Stimulated activated CD4-positive, alpha-beta T cell treated with anti-CD3 and anti-CD28 coated beads, Interleukin-2, amount 100 ng/mL, for 24 hours (primary cell): ENCODE data around the gene VPS41.

ENCODE experiments used
- DNase-seq, 2 donors: peaks; one replicate each; pipeline ENCODE4 v3.0.0-alpha.2; 2020

Gene VPS41

DNA sequence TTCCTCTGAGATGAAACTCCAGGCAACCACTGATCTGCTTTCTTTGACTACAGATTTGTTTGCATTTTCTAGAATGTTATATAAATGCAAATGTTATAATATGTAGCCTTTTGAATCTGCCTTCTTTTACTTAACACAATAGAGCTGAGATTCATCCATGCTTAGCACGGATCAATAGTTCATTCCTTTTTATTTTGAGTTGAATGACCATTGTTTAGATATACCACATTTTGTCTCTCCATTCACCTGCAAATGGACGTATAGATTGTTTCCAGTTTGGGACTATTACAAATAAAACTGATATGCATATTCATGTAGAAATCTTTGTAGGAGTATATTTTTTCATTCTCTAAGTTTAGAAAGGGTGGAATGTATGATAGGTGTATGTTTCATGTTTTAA, 57.7 kb downstream of the VPS41 start:
- no peak for DNase-seq

DNA sequence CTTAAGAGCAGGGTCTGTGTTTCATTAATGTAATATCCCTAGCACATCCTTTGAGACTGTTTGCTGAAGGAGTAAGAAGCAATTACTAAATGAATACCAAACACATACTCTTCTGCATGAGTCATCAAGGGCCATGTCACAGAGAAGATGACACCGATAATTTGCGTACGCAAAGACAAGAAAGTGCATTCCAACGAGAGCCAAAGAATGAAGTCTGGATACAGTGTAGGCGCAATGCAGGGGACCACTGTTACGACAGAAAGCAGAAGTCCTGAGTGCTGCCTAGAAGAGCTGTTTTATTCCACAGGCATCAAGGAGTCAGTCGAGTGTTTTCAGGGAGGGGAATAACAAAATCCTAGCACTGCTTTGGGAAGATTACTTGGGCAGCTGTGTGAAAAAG, 62.7 kb downstream of the VPS41 start:
- no peak for DNase-seq

DNA sequence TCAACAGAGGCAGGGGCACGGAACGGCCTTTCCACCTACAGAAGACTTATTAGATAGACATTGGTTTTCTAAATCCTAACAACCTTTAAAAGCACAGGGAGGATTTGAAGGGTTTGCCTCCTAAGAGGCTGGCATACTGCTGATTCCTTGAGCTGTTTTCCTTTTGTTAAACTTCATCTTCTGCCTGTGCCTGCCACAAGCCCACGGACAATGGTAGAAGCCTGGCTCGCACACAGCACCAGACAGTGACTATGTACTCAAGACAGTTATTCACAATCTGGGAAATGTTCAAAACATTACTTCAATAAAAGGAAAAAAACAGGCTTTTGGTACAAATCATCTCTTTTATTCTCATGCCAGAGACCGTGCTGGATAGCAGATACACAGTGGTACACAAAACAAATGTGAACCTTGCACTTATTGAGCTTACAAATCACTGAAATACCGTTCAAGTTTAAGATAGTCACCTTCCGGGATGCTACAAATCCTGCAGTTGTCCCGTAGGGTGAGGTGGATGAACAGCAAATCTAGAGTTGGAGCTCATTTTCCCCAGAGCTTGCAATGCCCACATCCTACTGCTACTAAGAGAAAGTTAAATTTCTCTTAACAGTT, 63.9 kb downstream of the VPS41 start:
- no peak for DNase-seq

DNA sequence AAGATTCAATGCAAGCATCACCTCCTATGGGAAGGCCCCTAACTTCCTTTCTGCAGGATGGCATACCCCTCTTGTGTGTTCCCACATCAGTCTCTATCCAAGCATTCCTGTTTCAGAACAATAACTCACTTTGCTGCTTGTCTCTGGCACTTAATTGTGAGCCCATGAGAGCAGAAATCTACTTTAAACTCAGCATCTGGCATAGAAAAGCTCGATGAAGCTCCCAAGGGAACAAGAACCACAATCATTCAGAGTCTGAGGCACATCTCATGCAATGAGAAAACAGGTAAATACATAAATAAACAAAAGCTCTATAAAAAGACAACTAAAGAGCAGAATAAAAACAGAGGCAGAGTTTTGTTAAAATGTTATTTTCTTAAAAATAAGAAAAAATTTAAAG, 66.2 kb downstream of the VPS41 start:
- DNase-seq = no peak

DNA sequence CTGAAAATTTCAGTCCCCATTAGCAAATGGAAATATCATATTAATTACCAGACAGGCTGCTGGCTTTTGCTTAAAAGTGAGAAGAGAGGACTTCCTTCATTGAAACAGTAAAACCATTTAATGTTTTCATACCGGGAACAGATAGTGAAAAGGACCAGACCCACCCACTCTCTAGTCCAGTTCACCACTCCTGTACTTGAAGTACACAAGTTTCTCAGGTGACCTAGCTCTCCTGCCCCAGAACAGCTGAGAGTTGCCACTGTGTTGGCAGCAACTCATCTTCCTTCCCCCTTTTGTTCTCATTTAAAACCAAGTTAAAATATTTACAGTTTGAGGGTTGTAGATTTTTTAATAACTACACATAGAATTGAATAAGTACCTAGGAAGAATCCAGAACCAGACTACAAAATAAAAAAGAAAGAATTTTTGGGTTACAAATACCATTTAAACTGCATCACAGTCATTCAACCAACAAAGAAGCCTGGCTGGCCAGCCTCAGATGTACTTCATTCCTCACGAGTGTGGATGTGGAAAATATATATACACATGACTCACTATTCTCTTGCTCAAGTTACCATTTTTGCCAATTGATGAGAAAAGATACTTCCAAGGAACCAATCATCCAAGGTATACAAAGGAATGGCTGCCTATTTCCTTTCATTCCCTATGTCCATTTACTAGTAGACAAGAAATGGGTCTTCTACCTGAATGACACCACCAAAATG, 68.1 kb downstream of the VPS41 start:
- no peak for DNase-seq

DNA sequence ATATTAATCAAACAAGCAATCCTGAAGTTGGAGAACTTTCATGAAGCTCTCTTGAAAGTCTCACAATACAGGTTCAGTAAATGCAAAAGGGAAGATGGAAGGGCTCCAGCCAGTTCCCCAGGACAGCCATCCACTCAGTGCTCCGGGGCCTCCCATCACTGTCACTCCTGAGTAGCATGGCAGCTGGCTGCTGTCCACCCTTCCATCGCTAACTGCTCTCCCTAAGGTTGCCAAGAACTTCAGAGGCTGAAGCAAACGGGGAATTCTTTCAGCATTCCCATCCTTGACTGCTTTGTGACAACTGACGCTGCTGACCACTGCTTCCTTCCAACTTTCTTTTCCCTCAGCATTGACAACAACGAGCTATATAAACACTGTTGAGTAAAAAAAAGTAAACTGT, 69.1 kb downstream of the VPS41 start:
- no peak for DNase-seq

DNA sequence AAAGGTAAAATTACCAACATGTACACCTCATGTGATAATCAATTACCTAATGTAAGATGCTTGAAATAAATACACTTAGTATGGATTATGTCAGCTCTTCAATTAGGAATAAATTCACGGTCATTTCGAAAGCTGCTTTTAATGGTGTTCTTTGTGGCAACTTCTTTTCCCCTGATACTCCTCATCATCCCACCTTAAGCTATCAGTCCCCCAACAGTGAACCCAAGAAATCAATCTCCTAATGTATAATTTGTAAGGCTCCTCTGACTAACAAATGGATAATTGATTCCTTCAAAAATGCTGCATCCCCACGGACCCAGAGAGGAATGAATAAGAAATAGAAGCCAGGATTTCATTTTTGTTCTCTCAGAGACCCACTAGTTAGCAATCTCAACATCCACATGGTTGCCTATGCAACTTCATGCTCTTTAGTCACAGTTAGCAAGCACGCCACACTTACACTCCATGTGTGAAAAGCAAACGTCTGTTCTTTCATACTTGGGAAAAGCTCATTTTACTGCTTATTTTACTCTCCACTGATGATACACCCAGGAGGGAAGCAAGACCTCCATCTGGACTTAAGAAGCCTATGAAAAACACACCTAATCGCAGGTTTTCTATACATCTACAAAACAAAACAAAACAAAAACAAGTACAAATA, 70.1 kb downstream of the VPS41 start:
- no peak for DNase-seq

DNA sequence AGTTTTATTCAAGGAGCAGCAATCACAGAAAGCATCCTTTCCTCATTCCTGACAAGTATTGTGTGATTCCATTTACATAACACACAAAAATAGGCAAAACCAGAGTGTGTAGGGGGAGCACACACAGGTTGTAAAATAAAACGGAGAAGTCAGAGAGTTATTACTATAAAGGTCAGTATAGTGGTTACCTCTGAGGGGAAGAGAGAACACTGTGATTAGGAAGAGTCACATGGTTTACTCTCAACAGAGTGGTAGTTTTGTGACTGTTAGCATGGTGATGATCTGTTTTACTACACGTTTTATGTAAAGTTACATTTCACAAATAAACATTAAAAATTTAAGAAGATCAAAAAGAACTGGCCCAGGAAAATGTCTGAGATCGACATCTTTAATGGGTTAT, 74.6 kb downstream of the VPS41 start:
- no peak for DNase-seq

DNA sequence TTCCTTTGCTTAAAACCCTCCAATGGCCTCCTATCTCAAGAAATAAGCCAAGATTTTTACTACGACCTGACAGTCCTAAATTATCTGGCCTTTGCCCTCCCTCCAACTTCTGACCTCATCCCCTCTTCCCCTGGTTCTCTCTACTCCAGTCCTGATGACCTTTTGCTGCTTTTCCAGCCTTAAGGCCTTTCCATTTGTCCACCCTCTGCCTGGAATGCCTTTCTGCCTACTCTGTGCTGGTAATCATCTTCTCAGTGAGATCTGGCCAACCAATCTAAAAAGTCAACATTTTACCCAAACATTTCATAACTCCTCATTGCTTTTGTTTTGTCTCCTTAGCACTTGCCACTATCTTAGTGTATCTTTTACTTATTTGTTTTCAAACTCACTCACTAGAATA, 75.7 kb downstream of the VPS41 start:
- no peak for DNase-seq

DNA sequence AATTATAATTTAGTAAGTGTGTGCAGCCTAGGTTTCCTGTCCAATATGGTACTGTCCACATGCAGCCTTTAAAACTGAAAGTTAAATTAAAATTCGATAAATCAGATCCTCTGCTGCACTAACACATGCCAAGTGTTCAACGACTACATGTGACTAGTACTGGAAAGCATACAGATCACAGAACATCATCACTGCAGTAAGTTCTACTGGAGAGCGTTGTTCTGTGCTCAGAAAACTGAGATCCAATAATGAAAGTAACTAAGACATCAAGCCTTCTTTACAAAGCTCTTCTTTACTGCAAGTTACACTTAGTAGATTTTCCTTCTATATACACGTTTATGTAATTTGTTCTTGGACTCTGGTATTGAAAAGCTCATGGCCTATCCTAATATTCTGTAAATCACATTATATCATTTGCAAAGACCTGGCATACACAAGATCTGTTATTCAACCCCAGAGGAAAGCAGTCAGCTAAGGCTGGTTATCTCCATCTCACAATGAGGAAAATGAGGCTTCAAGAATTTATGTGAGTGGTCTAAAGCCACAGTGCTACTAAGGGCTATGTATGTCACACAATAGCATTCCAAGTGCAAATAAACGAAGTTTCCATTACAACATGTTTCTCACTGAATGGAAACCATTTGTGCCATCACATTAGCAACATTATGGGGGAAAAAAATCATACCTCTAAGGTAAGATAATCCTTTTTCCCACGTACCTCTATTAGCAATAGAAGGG, 77.6 kb downstream of the VPS41 start:
- no peak for DNase-seq

DNA sequence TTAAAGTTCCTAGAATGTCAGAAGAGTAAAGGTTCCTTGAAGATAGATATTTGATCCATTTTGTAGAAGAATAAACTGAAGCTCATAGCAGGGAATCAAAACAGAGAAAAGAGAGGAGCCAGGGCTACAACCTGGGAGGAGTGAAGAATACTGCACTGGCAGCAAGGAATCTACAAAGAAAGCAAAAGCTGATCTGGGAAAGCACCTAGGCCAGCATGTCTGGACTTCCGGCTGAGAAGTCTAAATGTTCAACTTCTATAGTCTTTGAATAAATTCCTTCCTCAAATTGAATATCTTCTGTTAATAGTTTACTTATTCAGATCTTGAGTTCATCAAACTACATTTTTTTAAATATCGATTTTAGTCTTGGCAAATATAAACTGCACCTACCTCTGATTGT, 78.2 kb downstream of the VPS41 start:
- no peak for DNase-seq

DNA sequence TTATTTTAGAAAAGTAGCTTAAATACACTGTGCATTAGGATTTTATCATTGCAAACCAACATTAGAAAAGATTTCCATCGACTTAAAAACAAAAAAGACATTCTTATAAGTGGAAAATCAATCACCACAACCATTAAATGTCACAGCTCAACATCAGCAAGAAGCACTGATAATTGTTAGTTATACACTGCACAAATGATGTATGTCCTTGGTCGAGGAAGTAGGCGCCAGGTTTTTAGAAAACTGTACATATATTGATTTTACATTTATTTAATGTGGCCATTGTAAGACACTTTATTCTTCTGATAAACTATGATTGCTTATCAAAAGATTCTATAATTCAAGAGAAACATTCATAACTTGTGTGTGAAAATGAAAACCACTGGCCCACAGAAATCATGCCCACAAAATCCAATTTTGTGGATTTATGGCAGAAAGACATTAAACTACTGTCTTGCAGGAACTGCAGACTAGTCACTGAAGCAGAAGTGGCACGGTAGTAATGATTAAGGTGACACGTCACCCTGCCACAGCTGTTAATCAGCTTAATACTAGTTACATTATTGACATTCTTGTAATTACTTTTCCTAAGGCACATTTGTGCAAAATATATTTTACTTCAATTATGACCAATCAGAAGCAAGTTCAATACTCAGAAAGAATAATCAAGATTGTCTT, 79.4 kb downstream of the VPS41 start:
- DNase-seq = no peak

DNA sequence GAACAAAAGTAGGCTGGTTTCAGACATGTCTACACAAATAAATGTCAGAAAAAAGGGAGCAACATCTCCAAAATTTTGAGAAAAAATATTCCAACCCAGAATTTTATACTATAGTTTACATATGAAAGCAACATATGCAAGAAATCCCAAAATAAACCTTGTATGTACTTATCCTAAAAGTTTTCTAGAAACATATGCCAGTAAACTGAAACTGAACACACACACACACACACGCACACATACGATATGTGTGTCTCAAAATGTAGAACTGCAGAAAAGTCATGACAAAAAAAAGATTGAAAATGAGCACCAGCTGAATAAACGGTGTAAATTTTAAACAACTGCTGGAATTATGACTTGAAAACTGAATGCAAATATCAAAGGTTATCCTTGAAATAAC, 81.0 kb downstream of the VPS41 start:
- DNase-seq = no peak

DNA sequence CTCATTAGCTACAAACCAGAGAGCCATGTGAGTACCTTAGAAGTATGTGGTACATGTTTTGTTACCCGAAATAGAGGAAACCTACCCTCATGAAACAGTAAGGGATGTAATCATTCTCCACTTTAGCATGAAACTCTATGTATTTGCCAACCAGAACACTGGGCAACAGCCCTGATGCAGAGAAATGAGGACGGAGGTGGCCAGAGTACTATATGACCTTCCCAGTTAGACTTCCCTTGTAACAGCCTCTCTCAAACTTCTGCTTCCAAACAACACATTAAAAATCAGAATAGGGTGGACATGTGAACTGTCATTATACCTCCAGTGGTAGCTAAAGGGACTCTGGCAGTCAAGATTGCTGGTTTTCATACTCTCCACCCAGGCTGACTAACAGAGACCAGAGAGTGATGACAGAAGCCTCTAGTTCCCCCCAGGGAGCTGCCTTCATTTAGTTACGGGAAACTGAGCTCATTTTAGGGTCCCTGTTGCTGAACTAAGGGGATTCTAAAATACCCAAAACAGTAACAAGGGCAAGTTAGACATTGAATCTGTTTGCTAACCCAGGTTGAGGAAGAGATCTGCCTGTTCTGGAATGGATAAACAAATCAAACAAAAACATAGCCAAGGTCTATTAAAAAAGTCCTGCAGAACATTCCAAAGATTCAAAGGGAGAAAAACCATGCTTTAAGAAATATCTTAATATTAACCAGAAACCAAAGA, 83.1 kb downstream of the VPS41 start:
- no peak for DNase-seq

DNA sequence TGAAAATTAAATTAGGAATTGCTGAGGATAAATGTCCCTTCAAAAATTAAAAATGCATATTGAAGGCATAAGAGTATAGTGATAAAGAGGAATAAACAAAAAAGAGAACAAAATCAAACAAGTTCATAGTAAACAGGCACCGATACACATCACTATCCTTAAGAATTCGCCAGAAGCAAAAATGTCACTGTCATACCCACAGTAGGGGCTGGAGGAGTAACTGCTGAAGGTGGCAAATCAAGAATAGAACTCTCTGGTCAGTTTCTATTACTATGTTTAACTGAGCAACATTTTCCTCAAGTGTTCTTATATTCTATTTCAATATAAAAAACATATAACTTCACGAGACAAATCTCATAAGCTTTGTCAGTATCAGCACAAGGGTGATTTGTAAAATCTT, 84.0 kb downstream of the VPS41 start:
- DNase-seq = no peak

DNA sequence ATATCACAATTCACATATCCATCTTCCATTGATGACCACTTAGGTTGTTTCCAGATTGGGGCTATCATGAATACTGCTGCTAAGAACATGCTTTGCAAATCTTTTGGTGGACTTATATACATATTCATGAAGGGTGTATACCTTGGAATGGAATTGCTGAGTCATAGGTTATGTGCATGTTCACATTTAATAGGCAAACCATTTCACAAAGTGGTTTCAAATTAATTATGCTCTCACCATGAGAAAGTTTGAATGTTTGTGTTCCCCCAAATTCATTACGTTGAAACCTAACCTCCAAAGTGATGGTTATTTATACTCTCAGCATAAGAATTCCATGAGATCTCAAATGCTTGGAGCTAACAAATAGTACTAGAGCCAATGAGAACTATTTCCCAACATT, 86.4 kb downstream of the VPS41 start:
- DNase-seq = no peak

DNA sequence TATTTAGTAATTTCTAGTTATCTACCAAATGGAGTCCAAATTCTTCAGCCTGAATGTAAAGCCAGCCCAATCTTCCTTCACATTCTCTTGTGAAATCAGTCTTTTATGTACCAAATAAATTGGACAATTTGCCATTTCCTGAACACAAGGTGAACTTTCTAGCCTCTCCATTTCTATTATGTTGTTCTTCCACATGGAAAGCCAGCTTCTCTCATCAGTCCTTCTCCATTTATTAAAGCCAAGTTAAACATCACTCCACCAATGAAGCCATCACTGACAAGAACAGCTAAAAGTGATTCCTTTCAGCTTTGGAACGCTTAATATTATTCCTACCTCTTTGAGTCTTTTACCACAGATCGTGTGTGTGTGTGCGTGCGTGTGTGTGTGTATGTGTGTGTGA, 88.4 kb downstream of the VPS41 start:
- DNase-seq = no peak

DNA sequence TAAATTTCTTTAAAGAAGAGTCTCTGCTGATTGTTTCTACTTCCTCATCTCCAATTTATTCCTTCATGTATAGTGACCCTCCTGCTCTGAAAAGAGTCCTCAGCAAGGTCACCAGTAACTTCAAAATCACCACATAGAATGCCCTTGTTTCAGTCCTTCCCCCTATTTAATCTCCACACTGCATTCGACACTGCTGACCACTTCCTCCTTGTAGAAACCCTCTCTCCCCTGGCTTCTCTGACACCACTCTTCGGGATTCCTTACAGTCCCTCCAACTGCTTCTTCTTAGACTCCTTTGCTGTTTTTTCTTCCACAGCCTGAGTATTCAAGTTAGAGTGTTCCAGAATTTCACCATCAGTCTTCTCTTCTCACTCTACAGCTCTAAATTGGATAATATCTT, 89.5 kb downstream of the VPS41 start:
- no peak for DNase-seq

DNA sequence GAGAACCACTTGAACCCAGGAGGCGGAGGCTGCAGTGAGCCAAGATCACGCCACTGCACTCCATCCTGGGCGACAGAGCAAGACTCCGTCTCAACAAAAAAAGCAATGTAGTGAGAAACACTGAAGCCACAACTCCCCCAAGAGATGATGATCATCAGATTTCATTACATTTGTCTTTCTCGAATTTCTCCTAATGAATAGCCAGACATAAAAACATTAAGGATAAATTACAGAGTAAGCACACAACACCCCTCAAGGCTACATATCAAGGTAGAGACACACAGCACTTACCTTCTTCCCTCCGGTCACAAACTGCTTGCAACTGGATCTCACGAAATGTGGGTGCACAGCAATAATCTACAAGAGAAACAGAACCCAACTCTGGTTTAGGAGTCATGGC, 91.5 kb downstream of the VPS41 start:
- no peak for DNase-seq

DNA sequence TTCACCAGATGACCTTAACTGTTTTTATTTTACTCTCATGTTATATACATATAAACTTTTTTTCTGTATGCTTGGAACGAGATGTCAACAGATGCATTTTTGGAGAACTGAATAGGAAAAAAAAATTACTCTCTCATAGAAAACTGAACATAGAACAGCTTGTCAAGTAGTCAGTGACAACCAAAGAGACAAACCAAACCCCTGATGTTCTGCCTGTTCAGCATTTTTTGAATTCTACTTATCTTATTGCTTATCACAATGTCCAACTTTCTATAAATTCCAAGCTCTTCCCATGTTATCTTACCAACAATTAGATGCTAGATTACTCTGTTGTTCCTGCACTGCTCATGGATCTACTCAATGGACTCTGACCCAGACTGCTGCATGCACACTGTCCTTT, 95.2 kb downstream of the VPS41 start:
- DNase-seq = no peak

DNA sequence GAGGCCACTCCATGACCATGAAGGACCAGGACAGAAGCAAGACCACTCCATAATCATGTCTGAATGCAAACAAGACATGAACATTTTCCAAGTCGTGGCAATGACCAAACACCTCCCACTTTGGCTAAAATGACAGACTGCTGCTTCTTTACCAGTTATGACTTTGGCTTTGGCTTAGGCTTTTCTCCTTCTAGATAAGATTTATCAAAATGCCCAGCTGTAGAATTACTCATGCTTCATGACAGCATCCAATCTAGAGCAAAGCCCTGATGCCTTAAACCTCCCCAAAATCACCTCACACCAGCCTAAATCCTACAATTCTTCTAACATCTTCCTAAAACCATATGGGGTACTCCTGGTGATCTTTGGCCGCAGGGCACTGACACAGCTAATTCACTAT, 102.1 kb downstream of the VPS41 start:
- no peak for DNase-seq

DNA sequence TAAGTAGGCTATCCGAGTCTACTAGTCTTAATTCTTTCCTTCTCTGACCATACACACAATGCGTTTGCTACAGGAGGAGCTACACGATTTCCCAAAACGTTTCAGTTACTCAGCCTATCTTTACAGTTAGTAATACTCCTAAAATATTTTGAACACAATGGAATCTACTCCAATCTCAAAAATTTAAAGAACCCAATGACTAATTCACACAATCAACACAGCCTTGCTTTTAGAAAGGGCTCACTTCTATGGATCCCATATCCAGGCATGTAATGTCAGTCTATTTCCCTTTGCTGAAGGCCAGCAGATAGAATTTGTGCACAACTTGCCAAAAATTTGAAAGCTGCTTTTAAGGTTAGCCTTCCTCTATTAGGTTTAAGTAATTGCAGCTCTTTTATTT, 107.2 kb downstream of the VPS41 start:
- no peak for DNase-seq
